ENCODE data around the gene ZDHHC7.

GRCh38 chr16:84979516-84979915 lies 31.8 kb downstream of the ZDHHC7 start:
- TF ChIP-seq CTCF (IDR thresholded peaks at IDR 0.05): no peak
- no peak for TF ChIP-seq POLR2A (IDR thresholded peaks at IDR 0.05)

All from thyroid gland (tissue), 4 donors.